GM21381 (cell line): ENCODE measurements around the gene BAIAP2.

Source experiments
- ATAC-seq: cut with Tn5 transposase; IDR thresholded peaks from one replicate; pipeline ENCODE4 v1.9.1; 2021; ENCODE audit warnings: mild to moderate bottlenecking, moderate library complexity; ENCODE audit not compliant: unreplicated experiment

Gene BAIAP2

GRCh38 chr17:81034779-81035520 is at the start of gene BAIAP2:
TSS of gene BAIAP2 (plus strand) at chr17:81035151. CDS start at chr17:81035255, 104 bp downstream.
- peak; percentile 76 for ATAC-seq

DNA sequence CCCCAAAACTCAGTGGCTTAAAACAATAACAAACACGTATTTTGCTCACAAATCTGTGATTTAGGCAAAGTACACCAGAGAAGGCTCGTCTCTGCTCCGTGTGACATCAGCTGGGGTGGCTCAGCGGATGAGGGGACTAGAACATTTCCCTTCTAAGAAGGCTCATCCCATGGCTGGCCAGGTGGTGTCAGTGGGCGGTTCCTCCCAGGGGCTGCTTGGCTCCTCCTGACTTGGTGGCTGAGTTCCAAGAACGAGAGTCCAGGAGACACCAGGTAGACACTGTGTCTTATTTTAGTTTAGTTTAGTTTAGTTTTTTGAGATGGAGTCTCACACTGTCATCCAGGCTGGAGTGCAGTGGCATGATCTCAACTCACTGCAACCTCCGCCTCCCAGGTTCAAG is 48.9 kb upstream of the BAIAP2 start:
- ATAC-seq, result no peak

- no peak for ATAC-seq
These were observed 48.0 kb upstream of the BAIAP2 start for GRCh38 chr17:80986816-80987475.

DNA sequence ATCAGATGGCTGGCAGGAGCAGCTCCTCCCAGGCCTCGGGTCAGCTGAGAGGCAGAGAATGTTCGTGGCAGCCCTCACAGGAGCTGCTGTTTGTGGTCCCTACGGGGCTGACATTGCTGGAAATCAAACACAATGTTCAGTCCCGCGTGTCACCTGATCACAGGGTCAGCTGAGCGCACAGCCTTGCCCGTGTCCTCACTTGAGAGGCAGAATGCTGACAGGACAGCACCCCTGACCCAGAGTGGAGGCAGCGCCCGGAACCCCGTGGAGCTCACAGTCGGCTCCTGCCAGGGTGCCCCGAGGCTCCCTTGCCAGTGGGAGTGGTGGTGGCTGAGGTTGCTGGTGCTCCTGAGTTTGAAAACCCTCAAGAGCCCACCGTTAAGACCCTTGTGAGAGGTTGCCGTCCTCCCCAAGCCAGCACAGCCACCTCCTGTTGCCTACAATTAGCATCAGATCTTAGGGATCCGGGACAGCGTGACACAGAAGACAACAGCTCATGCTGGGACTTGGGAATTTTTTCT is 47.0 kb upstream of the BAIAP2 start:
- no peak for ATAC-seq

DNA sequence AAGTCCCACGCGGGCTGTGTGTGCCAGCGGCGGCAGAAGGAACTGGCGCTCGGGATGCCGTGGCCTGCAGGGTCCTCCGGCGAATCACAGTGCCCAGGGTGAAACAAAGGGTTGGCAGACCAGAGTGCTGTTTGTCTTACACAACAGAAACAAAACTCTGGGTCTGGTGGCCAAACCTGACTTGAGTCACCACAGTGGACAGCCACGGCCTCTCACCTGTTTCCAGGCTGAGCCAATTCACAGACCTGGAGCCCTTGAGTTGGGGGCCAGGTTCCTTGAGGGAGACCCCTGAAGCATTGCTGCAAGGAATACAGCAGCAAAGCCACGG is 45.4 kb upstream of the BAIAP2 start:
- ATAC-seq, result no peak

DNA sequence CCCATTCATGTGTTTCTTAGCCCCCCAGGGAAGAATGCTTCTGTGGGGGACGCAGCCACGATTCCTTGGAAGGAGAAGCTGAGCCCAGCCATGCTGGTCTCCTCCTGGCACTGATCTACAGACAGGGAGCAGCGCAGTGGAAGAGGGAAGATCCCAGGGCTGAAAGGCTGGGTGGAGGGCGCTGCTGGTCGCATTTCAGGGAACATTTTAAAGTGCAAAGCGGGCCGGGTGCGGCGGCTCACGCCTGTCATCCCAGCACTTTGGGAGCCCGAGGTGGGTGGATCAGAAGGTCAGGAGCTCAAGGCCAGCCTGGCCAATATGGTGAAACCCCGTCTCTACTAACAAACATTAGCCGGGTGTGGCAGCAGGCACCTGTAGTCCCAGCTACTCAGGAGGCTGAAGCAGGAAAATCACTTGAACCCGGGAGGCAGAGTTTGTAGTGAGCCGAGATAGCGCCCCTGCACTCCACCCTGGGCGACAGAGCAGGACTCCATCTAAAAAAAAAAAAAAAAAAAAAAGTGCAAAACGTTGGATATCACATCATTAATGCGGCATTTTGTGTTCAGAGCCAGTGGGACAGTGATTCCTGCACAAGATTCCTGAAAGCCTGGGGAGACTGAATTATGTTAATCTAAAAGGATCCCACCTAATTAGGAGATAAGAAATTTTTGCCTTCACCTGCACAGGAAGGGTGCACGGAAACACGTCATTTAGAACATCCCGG is 43.9 kb upstream of the BAIAP2 start:
- no peak for ATAC-seq

GRCh38 chr17:80991645-80992076 is 43.3 kb upstream of the BAIAP2 start, which contains the start of gene CHMP6:
TSS of gene CHMP6 (plus strand) at chr17:80991841. CDS start at chr17:80991919, 78 bp downstream.
- peak; percentile 77 for ATAC-seq

DNA sequence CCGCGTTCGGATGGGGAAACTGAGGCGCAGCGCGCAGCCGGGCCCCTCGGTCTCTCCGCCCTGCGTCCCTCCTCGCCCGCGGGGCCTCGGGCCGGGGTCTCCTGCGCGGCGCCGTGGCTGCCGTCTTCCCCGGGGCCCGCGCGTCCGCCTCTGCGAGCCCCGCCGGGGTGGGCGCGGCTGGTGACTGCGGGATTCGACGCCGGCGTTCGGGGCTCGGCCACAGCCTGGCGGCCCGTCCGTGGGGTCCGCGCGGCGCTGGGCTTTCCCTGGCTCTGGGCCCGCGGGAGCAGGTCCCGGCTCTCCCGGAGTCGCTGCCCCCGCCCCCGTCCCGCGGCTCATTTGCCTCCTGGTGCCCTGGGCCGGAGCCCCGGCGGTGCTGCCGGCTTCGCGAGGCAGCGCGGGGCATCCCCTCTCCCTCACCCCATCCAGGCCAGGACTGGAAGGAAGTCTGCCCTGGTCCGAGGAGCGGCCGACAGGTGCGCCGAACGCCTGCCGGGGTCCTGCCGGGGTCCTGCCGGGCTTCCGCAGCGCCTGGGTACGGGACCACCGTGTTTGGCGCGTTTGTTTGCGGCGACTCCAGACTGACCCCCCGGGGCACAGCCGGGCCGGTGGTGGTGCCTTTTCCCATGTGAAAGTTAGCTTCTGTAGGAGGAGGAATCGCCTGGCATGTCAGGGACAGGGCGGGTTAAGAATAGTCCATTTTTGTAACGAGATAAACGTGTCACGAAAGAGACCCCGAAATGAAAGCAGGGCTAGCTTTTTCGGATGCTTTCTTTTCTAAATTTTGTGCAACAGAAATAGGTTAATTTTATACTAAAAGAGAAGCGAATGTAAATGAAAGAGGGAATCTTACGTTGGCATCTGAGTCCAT is 42.6 kb upstream of the BAIAP2 start:
- ATAC-seq, result peak; percentile 25

- ATAC-seq, result no peak
These were observed 41.9 kb upstream of the BAIAP2 start for GRCh38 chr17:80992948-80993624.

- no peak for ATAC-seq
These were observed 39.8 kb upstream of the BAIAP2 start for GRCh38 chr17:80995131-80995530.

DNA sequence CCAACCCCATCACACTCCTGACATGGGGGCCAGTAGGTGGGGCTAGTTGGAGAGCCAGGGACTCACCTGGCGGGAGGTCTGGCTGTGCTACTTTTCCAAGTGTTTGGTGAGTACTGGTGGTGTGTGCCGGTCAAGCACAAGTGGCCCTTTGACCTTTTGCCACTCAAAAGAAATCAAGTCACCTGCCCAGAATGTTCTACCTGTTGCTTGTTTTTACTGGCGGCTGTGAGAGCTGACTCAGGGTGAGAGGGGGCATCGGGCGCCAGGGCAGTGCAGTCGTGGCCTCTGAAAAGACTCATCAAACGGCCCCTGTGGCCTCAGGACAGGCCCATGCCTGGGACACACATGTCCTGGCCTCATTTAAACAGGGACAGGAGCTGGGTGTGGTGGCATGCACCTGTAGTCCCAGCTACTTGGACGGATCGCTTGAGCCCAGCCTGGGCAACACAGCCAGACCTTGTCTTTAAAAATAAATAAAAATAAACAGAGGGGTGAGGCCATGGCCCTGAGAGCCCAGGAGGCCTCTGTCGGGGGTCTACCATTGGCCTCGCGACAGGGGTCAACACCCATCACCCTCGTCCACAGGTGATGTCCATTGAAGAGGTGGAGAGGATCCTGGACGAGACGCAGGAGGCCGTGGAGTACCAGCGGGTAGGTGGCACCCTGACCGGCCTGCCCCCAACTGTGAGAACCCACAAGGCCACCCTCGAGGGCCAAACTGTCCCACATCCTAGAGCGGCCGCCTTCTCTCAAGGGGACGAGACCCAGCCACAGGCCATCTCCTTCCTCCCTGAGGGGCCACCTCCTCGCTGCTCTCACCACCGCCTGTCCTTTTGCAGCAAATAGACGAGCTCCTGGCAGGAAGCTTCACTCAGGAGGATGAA is 38.3 kb upstream of the BAIAP2 start:
- ATAC-seq, result no peak

DNA sequence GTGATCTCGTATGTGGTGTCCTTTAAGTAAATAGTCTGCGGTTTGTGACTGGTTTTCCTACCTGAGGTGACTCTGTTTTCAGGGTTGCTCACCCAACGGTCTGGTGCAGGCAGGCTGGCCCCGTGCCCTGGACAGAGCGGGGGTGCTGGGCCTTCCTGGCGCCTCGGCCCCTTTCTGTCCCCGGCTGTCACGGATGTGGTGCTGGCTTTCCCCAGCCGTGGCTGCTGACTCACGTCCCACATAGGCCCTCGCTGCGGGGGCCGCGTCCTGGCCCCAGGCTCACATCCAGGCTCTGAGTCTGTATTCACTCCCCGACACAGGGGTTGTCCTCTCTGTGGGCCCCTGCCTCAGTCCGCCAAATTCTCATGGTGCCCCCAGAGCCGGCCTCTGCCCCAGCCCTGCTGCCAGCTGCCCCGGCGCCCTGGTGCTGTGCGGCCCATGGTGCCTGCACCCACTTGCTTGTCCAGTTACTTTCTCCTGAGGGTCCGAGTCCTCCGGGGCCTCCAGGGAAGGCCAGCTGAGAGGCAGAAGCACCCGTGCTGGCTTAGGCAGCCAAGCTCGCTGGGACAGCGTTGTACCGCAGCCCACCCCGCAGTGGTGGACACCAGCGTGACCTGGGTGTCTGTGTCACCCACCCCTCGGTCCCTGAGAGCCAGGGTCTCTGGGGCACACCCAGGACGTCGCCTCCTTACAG is 37.4 kb upstream of the BAIAP2 start:
- ATAC-seq, result no peak

DNA sequence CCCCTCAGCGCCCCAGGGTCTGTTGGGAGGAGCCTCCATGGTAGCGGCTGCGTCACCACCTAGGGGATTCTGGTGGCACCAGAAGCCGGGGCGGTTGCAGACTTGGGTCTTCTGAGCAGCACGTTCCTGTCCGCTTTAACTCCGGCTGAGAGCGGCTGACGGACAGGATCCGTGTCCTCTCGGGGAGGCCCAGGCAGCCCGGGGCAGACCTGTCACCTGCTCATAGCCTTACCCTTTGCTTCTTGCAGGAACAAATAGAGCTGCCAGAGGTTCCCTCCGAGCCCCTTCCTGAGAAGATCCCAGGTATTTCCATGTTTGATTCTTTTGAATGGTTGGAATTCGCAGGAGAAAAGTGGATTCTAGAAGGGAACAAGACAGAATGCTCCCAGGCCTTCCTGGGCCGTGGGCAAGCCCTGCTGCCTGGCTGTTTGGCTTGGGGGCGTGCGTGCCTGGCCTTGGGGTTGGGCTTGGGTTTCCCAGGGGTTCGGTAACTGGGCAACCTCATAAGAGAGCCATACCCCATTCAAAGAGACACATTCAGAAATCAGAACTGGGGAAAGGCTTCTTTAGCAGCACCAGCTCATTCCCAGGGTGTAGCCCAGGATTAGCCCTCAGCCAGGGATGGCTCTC is 36.7 kb upstream of the BAIAP2 start:
- no peak for ATAC-seq

- ATAC-seq, result no peak
These were observed 36.0 kb upstream of the BAIAP2 start for GRCh38 chr17:80998748-80999535.

GRCh38 chr17:80999536-81000333 is 35.2 kb upstream of the BAIAP2 start:
- no peak for ATAC-seq

DNA sequence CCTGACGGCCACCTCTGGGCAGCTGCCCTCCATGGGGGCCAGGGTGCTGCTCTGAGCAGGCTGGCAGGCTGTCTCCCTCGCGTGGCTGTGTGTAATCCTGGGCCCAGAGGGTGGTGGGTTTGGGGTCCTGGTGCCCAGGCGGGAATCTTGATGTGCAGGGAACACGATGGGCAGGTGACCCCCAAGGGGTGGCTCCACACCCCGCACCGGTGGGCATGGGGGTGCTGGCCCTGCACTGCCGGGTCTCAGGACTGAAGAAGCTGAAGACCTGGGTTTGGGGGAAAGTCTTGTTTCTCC is 34.7 kb upstream of the BAIAP2 start:
- ATAC-seq, result no peak
